Calu3 (cell line): ENCODE measurements around the gene CHIC1. TPM values are rescaled to one million over a fixed set of nuclear protein-coding genes. Genes with fewer than 3 reads are reported as not detected.
"Not testable (repeated sequence)": the region's sequence is repeated elsewhere in the genome, so short reads cannot be mapped to it uniquely, and the experiment has no call there.

Experiments
- BruUV-seq: library from RNA; stranded (reverse); fragments of 400-500 nt; replicated peaks from 2 replicates; lab custom pipeline; 2021; lab: Mats Ljungman, UMichigan
- CTCF ChIA-PET: fragments of 300-600 bp; sonication (Branson Sonifier 250); formaldehyde crosslinking; loops from one replicate; lab custom pipeline; 2022; ENCODE audit warnings: antibody characterized with exemption; lab: Charles Lee
- DNase-seq: peaks from one replicate; pipeline ENCODE4 v3.0.0; 2022
- H3K27ac Mint-ChIP-seq: one replicate; pipeline ENCODE4 v1.8.0; 2022; ENCODE audit warnings: mixed read lengths; ENCODE audit not compliant: unreplicated experiment
- H3K27me3 Mint-ChIP-seq: one replicate; pipeline ENCODE4 v1.8.0; 2022; ENCODE audit warnings: mixed read lengths; ENCODE audit not compliant: unreplicated experiment
- H3K36me3 Mint-ChIP-seq: one replicate; pipeline ENCODE4 v1.8.0; 2022; ENCODE audit warnings: mild to moderate bottlenecking, moderate library complexity, mixed read lengths; ENCODE audit not compliant: insufficient read depth, unreplicated experiment
- H3K4me1 Mint-ChIP-seq: one replicate; pipeline ENCODE4 v1.8.0; 2022; ENCODE audit warnings: mild to moderate bottlenecking, low read depth, mixed read lengths; ENCODE audit not compliant: unreplicated experiment
- H3K4me3 Mint-ChIP-seq: one replicate; pipeline ENCODE4 v1.8.0; 2022; ENCODE audit warnings: mild to moderate bottlenecking, low read depth, moderate library complexity, mixed read lengths; ENCODE audit not compliant: unreplicated experiment
- H3K9me3 Mint-ChIP-seq: one replicate; pipeline ENCODE4 v1.8.0; 2022; ENCODE audit warnings: low read depth, mixed read lengths; ENCODE audit not compliant: unreplicated experiment
- intact Hi-C: fragments of 100-400 bp; cut with micrococcal nuclease; formaldehyde crosslinking; loops from one replicate; pipeline ENCODE4 v1.10.0; 2022; ENCODE audit not compliant: unreplicated experiment
- total RNA-seq: library from RNA; stranded (reverse); gene quantifications from 2 replicates; pipeline ENCODE4 v1.2.3, GENCODE V29; 2022
- TF ChIP-seq, protein P1 (sequence below): fragments of 200-600 bp; IDR thresholded peaks from one replicate; pipeline ENCODE4 v1.8.0; 2022; ENCODE audit warnings: antibody characterized with exemption; ENCODE audit not compliant: unreplicated experiment

The CHIC1 gene
- total RNA-seq, 1 experiment from 2014 or later, result 7.8 TPM

DNA sequence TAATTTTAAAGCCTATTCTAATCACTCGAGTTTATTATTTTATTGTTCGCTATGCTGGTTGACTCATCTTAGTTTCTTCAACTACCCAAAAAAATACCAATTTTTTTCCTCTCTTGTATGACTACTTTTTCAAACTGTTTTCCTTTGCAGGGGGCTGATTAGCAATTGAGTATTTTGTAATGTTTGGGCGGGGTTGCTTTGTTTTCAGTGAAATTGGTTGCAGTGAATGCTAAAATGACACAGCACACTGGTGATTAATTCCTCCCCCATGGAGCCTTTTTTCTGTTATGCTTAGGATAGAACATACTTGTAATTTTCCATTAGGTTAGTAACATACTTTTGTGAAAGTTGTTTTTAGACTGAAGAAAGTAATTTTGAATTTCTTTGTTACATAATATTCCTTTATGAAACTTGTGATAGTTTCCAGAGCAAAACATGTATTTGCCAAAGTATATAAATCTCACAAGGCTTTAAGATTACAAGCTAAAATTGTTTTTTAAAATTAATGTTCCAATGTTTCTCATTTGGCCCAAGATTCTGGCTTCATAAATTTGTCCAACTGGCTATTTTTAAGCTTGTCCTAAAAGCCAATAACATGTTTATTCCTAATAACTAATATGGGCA is 120.4 kb downstream of the CHIC1 start:
- TF ChIP-seq, protein P1, sequence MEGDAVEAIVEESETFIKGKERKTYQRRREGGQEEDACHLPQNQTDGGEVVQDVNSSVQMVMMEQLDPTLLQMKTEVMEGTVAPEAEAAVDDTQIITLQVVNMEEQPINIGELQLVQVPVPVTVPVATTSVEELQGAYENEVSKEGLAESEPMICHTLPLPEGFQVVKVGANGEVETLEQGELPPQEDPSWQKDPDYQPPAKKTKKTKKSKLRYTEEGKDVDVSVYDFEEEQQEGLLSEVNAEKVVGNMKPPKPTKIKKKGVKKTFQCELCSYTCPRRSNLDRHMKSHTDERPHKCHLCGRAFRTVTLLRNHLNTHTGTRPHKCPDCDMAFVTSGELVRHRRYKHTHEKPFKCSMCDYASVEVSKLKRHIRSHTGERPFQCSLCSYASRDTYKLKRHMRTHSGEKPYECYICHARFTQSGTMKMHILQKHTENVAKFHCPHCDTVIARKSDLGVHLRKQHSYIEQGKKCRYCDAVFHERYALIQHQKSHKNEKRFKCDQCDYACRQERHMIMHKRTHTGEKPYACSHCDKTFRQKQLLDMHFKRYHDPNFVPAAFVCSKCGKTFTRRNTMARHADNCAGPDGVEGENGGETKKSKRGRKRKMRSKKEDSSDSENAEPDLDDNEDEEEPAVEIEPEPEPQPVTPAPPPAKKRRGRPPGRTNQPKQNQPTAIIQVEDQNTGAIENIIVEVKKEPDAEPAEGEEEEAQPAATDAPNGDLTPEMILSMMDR, result no peak
- Mint-ChIP-seq H3K4me3 (no peak overlapping the region), H3K27me3 (no peaks in the 10 kb centered on the region), H3K36me3 (no peaks in the 10 kb centered on the region), H3K4me1 (no peaks in the 10 kb centered on the region), H3K9me3 (no peaks in the 10 kb centered on the region), H3K27ac (no peak overlapping the region)
- BruUV-seq, result no TSS peak
- CTCF ChIA-PET, result no interaction called here
- DNase-seq, result no peak
- intact Hi-C loops, result no loop called here

DNA sequence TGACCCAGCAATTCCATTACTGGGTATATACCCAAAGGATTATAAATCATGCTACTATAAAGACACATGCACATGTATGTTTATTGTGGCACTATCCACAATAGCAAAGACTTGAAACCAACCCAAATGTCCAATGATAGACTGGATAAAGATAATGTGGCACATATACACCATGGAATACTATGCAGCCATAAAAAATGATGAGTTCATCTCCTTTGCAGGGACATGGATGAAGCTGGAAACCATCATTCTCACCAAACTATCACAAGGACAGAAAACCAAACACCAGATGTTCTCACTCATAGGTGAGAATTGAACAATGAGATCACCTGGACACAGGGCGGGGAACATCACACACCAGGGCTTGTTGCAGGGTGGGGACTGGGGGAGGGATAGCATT is 144.0 kb downstream of the CHIC1 start:
- H3K27ac Mint-ChIP-seq, H3K27me3 Mint-ChIP-seq, BruUV-seq, intact Hi-C loops, CTCF ChIA-PET, H3K36me3 Mint-ChIP-seq, DNase-seq, H3K4me1 Mint-ChIP-seq, H3K4me3 Mint-ChIP-seq: not testable (repeated sequence)
- peaks cover 12% of the 10 kb centered on the region for H3K9me3 Mint-ChIP-seq

DNA sequence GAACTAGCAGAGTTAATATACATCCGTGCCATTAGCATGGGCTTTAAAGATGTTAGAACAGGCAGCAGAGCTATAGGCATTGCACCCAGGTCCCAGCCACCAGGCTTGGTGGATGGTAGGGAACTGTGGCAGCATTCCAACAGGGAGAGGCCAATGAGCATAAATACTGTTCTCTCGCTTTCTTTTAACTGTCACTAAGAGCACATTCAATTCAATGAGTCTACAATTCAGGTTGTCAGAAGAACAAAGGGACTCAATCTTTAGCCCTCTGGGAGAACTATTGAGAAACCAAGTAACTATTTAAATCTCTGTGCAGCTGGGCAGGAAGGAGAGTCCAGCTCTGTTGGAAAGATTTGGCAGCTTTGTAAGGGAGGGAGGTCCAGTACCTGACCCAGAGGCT is 165.6 kb downstream of the CHIC1 start:
- no TSS peak for BruUV-seq
- H3K4me1 Mint-ChIP-seq, result no peaks in the 10 kb centered on the region
- H3K27me3 Mint-ChIP-seq, result no peaks in the 10 kb centered on the region
- H3K36me3 Mint-ChIP-seq, result no peaks in the 10 kb centered on the region
- no peak overlapping the region for H3K27ac Mint-ChIP-seq
- intact Hi-C loops, result no loop called here
- DNase-seq, result no peak
- CTCF ChIA-PET, result no interaction called here
- peaks cover 3% of the 10 kb centered on the region for H3K9me3 Mint-ChIP-seq
- TF ChIP-seq, protein P1, result no peak
- no peak overlapping the region for H3K4me3 Mint-ChIP-seq

Other genes starting within 250 kb of the CHIC1 start
- gene CDX4, start 116.1 kb upstream of the CHIC1 start, total RNA-seq, result not detected in 2 replicates